ENCODE data around the gene GATA3.

GRCh38 chr10:8051109-8051821 is 3.2 kb upstream of the GATA3 start:
- TF ChIP-seq CTCF (IDR thresholded peaks at IDR 0.05) (no peak), POLR2A (IDR thresholded peaks at IDR 0.05) (no peak)

Data from lower leg skin (tissue), 3 donors.